ENCODE data around the gene TBC1D24. TPM values are rescaled to one million over a fixed set of nuclear protein-coding genes. Genes with fewer than 3 reads are reported as not detected.
"Not testable (repeated sequence)": the region's sequence is repeated elsewhere in the genome, so short reads cannot be mapped to it uniquely, and the experiment has no call there.

The TBC1D24 gene
- total and polyA plus RNA-seq, 8 donors = 3.2 to 35.6 (median 9.0) TPM

DNA sequence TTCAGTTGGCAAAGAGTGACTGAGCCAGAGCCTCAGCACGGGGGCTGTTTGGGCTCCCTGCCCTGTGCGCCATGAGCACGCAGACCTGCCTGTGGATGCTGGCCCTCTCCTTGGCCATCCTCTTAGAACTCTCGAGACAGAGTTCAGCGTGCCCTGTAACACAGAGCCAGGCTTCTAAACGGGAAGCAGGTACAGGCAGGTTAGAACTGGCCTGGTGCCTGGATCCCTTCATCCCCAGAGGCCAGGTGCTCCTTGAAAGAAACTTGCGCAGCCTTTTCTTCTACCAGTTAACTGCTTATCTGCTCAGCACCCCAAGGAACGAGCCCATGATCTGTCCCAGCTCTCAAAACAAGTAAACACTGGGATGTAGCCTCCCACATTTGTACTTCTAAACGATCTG lies 38.8 kb upstream of the TBC1D24 start:
- 85 to 96% (median 94%) methylated on average over 9 of the region's 9 CpGs for WGBS, 5 donors
- no peak for DNase-seq
- Histone ChIP-seq H3K9me3 (no peaks in the 10 kb centered on the region), H3K4me1 (peaks cover 0 to 2% (median 0%) of the 10 kb centered on the region in 4 donors), H3K27ac (no peak overlapping the region), H3K36me3 (peaks cover 4 to 65% (median 43%) of the 10 kb centered on the region in 4 donors), H3K27me3 (no peaks in the 10 kb centered on the region), H3K4me3 (no peak overlapping the region)
- intact Hi-C loops (cut with DNase I; ENCODE audit: low total_unique reads) = no loop called here
- TF ChIP-seq, protein P1, sequence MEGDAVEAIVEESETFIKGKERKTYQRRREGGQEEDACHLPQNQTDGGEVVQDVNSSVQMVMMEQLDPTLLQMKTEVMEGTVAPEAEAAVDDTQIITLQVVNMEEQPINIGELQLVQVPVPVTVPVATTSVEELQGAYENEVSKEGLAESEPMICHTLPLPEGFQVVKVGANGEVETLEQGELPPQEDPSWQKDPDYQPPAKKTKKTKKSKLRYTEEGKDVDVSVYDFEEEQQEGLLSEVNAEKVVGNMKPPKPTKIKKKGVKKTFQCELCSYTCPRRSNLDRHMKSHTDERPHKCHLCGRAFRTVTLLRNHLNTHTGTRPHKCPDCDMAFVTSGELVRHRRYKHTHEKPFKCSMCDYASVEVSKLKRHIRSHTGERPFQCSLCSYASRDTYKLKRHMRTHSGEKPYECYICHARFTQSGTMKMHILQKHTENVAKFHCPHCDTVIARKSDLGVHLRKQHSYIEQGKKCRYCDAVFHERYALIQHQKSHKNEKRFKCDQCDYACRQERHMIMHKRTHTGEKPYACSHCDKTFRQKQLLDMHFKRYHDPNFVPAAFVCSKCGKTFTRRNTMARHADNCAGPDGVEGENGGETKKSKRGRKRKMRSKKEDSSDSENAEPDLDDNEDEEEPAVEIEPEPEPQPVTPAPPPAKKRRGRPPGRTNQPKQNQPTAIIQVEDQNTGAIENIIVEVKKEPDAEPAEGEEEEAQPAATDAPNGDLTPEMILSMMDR (IDR thresholded peaks at IDR 0.05) = no peak
- TF ChIP-seq EP300 (IDR thresholded peaks at IDR 0.05) (no peak), POLR2AphosphoS5 (IDR thresholded peaks at IDR 0.05) (no peak), POLR2A (IDR thresholded peaks at IDR 0.05) (no peak)

- peaks cover 2 to 61% (median 43%) of the 10 kb centered on the region in 4 donors for H3K36me3 ChIP-seq
- TF ChIP-seq, protein P1 (IDR thresholded peaks at IDR 0.05) = no peak
- intact Hi-C loops (cut with DNase I; ENCODE audit: low total_unique reads) = no loop called here
Measured at GRCh38 chr16:2437032-2437790, 37.7 kb upstream of the TBC1D24 start.

GRCh38 chr16:2438121-2438520 lies 36.8 kb upstream of the TBC1D24 start:
- H3K4me3 ChIP-seq = no peak overlapping the region
- 93 to 97% (median 96%) methylated on average over 14 of the region's 14 CpGs for WGBS, 5 donors
- TF ChIP-seq EP300 (IDR thresholded peaks at IDR 0.05) (no peak), POLR2A (IDR thresholded peaks at IDR 0.05) (no peak), POLR2AphosphoS5 (IDR thresholded peaks at IDR 0.05) (no peak)
- TF ChIP-seq, protein P1 (IDR thresholded peaks at IDR 0.05) = no peak
- H3K27me3 ChIP-seq = no peaks in the 10 kb centered on the region
- DNase-seq = no peak
- no peak overlapping the region for H3K27ac ChIP-seq
- H3K4me1 ChIP-seq = no peaks in the 10 kb centered on the region
- intact Hi-C loops (cut with DNase I; ENCODE audit: low total_unique reads) = no loop called here
- peaks cover 0 to 52% (median 35%) of the 10 kb centered on the region in 4 donors for H3K36me3 ChIP-seq
- H3K9me3 ChIP-seq = no peaks in the 10 kb centered on the region

More at GRCh38 chr16:2437032-2437790, 37.7 kb upstream of the TBC1D24 start:
- no peaks in the 10 kb centered on the region for H3K4me1 ChIP-seq
- H3K4me3 ChIP-seq = no peak overlapping the region
- WGBS, 5 donors = 95 to 97% (median 97%) methylated on average over 22 to 24 of the region's 24 CpGs
- no peaks in the 10 kb centered on the region for H3K9me3 ChIP-seq
- no peaks in the 10 kb centered on the region for H3K27me3 ChIP-seq
- H3K27ac ChIP-seq = no peak overlapping the region
- no peak for DNase-seq

GRCh38 chr16:2439598-2439997 lies 35.3 kb upstream of the TBC1D24 start:
- Histone ChIP-seq H3K4me1 (no peaks in the 10 kb centered on the region), H3K9me3 (no peaks in the 10 kb centered on the region), H3K27ac (no peak overlapping the region), H3K36me3 (peaks cover 2 to 58% (median 33%) of the 10 kb centered on the region in 4 donors), H3K27me3 (no peaks in the 10 kb centered on the region), H3K4me3 (no peak overlapping the region)
- WGBS, 5 donors = 89 to 97% (median 94%) methylated on average over 11 of the region's 11 CpGs
- DNase-seq = no peak
- TF ChIP-seq, protein P1 (IDR thresholded peaks at IDR 0.05) = no peak
- TF ChIP-seq POLR2A (IDR thresholded peaks at IDR 0.05) = no peak
- TF ChIP-seq EP300 (IDR thresholded peaks at IDR 0.05) = no peak
- TF ChIP-seq POLR2AphosphoS5 (IDR thresholded peaks at IDR 0.05) = no peak
- intact Hi-C loops (cut with DNase I; ENCODE audit: low total_unique reads) = no loop called here

DNA sequence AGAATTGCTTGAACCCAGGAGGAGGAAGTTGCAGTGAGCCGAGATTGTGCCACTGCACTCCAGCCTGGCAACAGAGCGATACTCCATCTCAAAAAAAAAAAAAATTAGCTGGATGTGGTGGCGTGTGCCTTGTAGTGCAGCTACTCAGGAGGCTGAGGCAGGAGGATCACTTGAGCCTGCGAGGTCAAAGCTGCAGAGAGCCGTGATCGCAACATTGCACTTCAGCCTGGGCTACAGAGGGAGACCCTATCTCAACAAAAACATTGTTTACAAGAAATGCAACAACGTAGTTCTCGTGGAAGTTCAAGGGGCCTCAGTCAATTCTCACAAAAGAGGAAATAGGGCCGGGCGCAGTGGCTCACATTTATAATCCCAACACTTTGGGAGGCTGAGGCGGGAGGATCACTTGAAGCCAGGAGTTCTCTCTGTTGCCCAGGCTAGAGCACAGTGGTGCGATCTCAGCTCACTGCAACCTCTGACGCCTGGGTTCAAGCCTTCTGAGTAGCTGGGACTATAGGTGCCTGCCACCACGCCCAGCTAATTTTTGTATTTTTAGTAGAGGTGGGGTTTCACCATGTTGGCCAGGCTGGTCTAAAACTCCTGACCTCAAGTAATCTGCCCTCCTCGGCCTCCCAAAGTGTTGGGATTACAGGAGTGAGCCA lies 33.7 kb upstream of the TBC1D24 start:
- DNase-seq; H3K9me3 ChIP-seq; H3K27ac ChIP-seq; H3K4me1 ChIP-seq; H3K4me3 ChIP-seq; intact Hi-C loops (cut with DNase I; ENCODE audit: low total_unique reads); H3K27me3 ChIP-seq: not testable (repeated sequence)
- peaks cover 10 to 68% (median 43%) of the 10 kb centered on the region in 4 donors for H3K36me3 ChIP-seq
- WGBS, 5 donors = 81 to 95% (median 86%) methylated on average over 14 to 15 of the region's 15 CpGs

Data from stomach (tissue), 9 donors.